Measurements from ENCODE around the gene CCDC27.

Gene CCDC27

DNA sequence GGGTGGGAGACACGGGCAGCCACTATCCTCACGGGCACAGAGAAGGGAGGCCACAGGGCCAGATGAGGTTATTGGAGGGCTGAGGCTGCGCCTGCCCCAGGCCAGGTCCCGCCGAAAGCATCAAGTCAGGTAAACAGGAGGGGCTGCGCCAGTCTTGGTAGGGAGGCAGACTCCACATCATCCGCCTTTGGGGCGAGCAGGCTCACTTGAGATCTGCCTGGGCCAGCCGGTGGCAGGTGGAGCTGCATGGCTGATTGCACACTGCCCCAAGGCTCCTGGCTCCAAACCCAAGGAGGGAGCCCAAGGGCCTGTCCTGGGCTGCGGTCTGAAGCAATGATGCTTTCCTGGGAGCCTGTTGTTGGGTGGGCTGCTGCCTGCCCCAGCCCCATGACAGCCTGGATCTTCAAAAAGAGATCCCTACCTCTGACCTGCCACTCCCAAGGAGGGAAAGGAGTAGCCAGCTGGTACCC, 24.9 kb downstream of the CCDC27 start:
- no peak for DNase-seq (ENCODE audit: low read depth)

DNA sequence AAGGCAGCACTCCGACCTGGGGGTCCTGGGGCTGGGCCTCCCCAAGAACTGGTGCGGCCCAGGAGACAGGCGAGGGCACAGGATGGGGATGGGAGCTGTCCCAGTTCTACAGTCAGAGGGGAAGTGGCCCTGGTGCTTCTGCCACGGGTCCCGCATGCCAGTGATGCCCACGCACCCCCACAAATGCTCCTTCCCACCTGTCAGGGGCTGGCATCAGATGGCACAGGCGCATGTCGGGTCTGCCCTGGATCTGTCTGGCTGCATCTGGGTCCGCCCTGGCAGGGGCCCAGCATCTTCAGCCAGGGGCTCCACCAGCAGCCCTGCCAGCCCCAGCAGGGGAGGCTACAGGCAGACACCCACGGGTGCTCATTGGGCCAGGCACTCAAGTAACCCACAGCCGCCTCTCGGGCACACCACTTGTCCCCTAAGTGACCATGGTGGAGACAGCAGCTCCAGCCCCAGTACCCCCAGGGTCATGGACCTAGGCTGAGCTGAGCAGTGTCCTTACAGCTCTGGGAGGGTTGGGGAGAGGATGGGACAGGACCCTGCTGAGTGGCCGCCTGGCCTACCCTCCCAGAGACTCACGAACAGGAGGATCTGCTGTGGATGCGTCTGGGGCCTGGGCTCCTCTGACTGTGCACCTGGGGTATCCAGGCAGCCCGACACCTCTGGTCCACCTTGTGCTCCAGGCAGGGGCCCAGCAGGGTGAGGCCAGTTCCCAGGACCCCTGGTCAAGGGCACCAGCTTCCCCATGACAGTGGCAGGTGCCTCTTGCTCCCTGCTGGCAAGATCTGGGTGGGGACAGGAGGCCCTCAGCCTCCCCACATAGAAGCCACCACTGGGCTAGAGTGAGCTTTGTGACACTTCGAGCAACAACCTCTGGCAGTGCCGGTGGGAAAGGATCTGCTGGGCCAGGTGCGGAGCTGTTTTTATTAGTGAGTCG, 25.7 kb downstream of the CCDC27 start:
- no peak for DNase-seq (ENCODE audit: low read depth)

DNA sequence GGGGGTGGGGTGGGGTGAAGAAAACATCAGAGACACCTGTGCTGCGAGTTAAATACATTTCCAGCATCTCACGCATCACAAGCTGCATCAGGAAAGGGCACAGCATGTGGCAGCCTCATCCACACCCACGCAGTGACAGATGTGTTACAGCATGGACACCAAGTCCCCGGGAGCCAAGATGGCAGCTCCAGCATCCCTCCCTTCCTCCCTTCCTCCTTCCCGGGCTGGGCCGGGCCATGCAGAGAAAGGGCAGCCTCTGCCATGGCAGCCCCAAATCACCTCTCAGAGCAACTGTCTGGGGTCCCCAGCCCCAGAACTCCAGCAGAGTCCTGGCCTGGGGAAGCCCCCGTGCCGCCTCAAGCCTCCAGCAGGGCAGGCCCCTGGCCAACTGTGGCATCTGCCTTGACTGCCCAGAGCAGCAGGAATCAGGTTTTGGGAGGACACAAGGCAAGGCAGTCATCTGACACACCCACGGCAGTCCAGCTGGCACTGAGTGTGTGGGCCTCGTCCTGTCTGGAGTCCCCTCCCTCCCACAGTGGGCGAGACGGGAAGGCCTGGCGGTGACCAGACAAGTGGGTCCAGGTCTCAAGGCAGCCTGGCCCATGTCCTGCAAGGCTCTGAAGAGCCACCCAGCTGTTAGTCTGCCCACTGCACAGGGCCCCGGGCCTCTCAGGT, 26.5 kb downstream of the CCDC27 start:
- DNase-seq (ENCODE audit: low read depth): no peak

DNA sequence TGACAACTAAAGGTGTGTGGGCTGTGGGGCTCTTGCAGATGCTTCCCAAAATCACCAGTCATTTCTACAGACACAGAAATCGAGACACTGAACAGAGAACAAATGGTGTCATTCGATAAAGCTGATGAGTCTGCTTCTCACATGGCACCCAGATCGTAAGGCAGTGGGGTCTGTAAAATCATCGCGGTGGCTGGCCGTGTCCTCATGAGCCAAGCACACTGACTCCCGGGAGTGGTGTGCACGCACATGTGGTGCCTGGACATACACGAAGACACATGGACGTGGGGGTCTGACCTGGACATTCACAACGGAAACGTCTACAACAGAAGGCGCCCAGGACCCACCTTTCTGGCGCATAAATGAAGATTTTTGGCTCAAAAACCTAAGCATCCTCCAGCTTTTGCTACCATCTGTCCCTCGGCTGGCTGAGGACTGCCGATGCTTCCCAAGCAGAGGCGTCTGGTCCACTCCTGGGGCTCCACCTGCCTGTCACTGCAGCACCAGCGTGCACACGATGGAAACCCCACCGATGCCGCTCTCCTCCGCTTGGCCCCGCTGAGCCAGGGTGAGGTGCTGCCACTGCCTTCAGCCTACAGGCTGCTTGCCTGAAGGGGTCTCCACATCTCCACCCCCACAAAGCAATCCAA, 27.1 kb downstream of the CCDC27 start:
- DNase-seq (ENCODE audit: low read depth): no peak

DNA sequence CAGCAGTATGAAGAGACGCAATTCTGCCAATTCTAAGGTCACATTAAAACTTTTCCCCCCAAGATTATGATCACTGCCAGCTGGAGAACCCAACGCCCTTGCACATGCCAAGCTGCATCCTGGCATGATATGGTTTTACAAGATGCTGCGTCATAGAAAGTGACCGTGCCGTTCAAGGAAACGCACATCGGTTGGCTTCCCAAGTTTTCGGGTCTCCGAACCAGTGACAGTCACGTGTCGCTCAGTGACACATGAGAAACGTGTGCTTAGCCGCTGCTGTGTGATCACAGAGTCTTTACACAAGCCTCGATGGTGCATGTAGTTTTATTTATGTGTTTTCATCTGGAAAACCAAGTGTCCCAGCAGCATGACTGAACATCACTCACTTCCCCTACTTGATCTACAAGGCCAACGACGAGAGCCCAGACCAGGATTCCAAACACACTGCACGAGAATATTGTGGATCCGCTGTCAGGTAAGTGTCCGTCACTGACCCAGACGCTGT, 27.7 kb downstream of the CCDC27 start:
- DNase-seq (ENCODE audit: low read depth): no peak

DNA sequence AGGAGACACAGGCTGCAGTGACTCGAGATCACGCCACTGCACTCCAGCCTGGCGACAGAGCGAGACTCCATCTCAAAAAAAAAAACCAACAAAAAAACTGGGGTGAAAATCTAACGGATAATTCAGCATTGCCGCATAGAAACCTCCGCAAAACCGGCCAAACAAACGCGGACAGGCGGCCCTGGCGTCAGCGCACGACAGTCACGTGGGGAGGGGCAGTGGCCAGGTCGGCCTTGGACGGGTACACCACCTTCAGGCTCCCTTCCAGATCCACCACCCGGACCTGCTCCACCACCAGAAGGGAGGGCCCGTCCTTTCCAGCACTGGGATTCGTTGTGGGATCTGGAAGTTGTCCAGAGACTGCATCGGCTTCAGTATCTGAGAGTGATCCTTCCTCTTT, 28.7 kb downstream of the CCDC27 start:
- DNase-seq (ENCODE audit: low read depth): no peak

DNA sequence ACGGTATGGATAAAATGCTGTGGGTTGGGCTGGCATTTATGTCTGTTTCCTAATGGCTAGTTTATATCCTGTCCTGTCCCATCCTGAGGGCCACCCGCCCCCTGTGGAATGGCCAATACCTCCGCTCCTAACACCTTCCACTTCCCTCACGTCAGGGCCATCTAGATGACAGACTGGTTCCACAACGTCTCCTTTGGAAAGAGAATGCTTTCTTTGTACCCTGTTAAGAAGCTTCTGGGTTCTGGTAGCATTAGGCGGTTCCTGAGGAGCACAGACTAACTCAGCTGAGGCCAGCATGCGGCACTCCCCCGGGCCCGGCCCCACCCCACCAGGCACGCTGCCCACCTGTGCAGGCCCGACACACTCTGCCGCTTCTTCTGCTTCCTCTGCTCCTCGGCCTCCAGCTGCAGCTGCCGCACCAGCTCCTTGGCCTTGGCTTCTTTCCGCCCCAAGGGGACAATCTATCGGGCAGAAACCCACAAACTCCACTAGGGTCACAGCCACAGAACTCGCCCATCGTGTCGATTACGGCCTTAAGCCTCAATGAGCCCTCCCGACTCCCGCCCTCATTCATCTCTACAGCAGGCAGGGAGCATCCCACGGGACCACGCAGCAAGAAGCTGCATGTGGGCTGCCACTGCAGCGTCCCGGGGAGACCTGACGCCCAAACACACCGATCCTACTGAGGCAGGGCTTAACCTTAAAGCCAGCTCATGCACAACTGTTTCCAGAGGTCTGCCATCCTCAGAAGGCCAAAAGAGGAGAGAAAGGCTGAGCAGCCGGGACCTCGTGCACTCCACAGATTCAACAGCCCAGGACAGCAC, 31.6 kb downstream of the CCDC27 start:
- DNase-seq (ENCODE audit: low read depth): no peak

DNA sequence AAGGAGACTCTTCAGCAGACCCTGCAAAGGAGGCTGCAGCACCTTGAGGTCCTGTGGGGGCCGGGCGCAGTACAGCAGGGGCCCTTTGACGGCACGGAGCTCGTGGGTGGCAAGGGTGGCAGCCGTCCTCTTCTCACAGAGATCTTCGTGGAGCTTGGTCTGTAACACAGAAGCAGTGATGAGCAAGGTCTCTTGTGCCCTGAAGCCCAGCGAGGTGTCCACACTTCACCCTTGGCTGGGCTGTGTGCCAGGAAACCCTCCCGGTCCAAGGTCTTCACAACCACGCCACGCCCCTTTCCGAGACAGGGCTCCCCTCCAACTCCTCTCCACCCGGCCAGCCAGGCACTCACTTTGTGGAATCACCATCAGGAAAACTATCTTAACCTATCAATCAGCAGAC, 32.8 kb downstream of the CCDC27 start:
- no peak for DNase-seq (ENCODE audit: low read depth)

DNA sequence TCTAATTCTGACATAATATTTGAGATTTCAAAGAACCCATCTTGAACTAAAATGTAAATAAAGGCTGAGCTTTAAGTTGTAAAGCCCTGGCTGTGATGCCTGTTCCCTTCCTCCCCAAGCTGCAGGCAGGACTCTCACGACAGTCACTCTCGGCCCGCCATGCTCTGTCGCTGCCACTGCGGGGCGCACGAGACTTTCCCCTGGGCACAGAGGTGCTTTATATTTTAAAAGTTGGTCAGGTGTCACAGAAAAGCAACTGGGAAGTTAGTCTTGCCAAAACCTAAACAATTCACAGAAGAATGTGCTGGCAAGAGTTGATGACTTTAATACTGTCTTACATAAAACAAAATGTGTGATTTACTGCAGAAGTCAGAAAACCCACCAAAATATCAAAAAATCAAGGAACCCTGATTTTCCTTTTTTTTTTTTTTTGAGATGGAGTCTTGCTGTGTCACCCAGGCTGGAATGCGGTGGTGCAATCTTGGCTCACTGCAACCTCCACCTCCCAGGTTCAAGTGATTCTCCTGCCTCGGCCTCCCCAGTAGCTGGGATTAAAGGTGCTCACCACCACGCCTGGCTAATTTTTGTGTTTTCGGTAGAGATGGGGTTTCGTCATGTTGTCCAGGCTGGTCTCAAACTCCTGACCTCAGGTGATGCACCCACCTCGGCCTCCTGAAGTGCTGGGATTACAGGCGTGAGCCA, 33.4 kb downstream of the CCDC27 start:
- no peak for DNase-seq (ENCODE audit: low read depth)

DNA sequence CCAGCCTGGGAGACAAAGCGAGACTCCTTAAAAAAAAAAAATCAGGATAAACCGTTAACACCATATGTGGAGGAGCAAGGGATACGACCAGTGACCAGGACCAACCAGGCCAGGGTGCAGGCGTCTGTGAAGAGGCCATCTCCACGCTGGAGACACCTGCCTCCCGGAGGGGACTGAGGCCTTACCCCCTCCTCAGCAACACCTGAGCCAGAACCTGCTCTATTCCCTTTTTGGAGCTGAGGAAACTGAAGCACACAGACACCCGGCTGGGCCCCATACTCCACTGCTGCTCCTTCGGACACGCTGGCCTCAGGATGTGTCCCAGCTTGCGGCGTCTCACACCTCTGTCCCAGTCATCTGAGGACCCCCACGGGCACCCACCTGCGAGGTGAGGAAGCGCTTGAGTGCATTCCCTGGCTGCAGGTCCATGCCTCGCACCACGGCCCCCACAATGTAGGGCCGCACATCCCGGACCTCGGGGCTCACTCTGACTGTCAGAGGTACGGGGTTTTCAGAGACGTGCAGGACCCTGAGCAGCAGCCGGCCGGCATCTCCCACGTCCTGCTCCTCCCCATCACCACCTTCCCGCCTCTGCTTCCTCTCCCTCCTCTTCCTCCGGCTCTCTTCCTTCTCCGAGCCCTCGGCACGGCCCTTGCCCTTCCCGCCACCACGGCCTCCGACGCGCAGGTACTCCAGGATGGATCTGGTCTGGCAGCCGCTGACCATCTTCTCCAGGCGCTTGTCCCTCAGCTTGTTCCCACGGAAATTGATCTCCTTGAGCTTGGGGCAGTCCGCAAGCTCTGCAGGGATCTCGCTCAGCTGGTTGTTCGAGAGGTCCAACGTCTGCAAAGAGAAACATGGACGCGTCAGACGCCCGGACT, 34.5 kb downstream of the CCDC27 start:
- DNase-seq (ENCODE audit: low read depth): no peak

DNA sequence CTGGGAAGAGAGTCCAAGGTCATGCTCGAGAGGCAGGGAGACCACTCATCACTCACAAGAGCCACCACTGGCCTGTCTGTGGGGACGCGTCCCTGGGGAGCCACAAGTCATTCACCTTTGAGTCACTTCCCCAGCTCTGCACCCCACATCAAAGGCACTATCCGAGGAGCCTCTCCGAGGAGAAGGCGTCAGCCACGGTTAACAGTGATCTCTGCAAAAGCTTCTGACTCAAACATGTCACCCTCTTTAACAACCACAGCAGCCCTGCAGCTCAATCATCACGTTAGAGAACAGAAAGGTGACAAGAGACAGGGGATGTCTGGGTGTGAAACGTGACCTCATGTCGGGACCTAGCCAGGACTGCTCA, 35.1 kb downstream of the CCDC27 start:
- DNase-seq (ENCODE audit: low read depth): no peak

DNA sequence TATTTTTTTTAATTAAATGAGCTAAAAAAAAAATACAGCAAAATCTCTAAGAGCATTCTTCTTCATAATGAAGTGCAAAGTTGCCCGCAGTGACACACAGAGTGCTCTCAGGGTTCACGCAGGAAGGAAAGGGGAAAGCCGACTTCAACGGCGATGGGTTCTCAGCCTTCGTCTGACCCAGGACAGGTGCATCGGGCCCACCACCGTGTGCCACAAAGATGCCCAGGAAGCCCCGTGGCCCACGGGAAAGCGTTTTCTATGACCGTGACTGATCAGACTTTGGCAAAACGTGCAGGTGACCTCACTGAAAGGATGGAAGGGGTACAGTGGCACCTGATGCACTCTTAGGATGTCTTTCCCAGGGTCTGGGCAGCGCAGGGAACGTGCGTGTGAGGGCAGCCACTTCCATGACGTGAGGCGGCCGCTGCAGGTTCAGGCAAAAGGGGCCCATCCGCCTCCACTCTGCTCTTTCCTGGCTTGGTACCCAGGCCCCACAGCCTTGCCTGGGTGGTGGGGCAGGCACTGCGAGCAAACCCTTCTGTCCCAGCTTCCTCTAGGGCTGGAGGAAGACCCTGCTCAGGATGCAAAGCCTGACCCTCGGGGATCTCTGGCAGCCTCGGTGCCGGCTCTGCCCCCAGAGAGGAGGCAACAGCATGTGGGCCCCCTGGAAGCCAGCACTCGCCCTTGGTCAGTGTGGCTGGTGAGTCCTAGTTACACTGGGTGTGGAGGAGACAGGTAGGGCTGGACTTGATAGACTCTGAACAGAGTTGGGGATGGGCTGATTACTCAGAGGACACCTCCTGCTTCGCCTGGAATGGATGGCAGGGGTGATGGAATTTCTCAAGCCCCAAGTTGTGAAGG, 35.7 kb downstream of the CCDC27 start:
- DNase-seq (ENCODE audit: low read depth): no peak

DNA sequence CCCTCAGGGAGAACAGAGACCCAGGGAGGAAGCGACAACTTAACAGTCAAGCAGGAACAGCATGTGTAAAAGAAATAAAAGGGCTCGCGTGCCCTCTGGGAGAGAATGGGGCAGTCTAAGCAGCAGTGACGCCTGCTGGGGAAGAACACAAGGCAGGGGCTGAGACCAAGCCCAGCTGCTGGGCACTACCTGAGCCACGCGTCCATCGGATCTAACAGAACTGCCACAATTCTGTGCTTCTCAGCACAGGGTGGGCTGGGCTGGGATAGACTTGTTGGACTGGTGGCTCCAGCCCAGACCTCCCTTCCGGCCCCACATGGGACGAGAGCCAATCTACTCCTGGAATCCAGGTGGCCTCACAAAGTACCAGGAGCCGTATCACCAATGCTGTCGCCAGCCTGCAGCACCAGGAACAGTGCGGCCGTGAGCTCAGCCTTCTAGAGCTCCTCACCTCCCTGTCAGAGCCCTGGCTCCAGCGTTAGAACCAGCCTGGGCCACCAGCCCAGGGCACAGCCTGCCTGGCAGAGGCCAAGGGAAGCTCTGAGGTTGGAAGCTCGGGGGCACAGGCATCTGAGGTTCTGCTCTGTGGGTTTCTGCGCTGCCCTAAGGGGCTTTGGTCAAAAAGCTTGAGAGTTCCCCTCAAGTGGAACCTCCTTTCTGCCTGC, 36.6 kb downstream of the CCDC27 start:
- no peak for DNase-seq (ENCODE audit: low read depth)

DNA sequence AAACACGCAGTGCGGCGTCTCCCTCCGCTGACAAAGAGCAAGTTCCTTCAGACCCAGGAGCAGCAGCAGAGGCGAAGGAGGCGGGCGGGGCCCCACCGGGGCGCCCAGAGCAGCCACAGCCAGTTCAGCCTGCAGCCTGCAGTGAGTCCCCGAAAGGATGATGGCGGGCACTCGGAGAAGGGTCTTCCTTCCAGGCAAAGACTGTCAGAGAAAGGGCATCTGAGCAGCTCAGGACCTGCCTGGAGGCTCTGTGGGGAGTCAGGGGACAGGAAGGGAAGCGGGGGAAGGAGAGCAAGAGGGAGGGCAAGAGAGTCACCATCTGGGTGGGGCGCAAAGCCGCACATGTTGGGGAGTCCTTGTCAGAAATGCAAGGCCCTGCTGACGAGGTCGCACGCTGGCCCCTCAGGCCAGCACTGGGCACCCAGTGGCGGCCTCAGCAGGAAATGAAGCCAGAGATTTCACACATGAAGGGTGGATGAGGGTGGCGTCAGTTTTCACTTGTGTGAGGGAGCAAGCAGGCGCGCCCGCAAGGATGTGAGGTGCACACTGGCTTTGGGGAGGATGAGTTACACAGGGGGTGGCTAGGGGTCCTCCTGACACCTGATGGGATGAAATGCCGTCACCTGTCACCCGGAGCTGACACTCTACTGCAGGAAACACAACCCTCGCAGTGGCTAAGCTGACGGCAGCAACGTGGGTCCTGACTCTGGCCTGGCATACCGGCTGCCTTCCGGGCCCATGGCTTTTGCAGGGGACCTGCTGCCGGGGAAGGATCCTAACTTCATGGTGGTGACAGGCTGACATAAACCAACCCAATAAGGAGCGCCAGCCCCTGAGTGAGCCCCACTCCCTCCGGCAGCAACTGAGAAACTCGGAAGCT, 37.4 kb downstream of the CCDC27 start:
- DNase-seq (ENCODE audit: low read depth): no peak

DNA sequence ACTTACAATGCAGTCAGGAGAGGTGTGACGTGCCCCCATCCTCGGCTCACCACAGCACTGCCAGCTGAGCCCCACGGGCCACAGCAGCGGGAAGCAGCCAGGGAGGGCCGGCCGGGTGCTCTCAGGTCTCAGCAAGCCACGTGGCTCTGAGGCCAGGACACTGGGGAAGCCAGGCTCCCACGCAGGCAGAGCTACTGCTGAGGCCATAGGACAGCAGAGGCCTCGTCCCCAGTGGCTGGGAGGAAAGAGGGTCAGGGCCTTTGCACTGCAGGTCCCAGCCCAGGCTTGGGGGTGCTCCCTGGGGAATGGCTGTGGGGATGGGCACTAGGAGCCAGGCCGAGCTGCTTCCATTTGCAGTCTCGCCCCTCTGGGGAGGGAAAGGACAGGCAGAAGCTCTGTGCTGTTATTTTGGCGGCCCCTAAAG, 38.3 kb downstream of the CCDC27 start:
- no peak for DNase-seq (ENCODE audit: low read depth)

DNA sequence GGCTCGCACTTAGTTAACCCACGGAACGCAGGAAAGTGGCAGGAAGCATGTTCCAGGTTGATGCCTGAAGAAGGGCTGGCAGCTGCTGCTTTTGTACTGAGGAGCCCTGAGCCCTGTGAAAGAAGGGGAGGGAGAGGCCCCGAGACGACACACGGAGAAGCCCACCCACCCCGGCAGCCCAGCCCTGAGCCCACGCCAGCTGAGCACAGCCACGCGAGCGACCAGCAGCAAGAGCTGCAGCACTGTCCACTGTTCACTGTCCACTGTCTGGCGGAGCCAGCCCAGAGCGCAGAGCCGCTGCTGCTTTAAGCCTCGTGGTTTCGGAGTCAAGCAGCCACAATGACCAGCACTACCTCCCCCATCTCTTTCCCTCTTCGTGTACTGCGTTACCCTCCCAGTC, 38.7 kb downstream of the CCDC27 start:
- DNase-seq (ENCODE audit: low read depth): no peak

DNA sequence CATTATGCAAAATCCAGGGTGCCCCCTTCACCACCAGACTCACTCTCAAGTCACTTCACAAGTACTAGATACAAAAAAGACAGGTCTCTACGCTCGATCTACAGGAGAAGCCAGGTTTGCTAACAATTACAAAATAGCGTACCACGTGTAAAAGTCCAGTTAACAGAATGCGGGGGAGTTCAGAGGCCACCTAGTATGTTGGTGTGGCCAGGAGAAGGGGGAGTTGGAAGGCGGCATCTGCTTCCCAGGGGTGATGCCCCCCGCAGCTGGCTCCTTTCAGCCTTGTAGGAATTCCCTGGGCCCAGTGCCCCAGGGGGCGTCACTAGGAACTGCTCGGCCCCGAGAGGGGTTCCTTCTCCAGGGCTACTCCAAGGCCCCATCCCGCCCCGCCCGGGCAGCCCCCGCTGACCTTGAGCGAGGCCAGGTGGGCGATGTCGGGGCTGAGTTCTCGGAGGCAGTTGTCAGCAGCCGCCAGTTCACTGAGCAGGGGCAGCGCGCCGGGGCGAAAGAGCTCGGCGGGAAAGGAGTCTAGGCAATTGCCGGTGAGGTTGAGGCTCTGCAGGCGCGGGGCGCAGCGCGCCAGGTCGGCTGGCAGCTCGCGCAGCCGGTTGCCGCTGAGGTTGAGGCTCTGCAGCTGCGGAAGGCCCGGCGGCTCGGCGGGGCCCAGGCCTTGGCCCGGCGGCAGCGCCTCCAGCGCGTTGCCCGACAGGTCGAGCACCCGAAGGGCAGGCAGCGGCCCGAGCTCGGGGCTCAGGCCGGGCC, 43.4 kb downstream of the CCDC27 start:
- DNase-seq (ENCODE audit: low read depth): no peak
